GM21576 (cell line): Measurements from ENCODE around the gene RORC.
"Not testable (repeated sequence)": the region's sequence is repeated elsewhere in the genome, so short reads cannot be mapped to it uniquely, and the experiment has no call there.

Experiments
- ATAC-seq: cut with Tn5 transposase; IDR thresholded peaks from one replicate; pipeline ENCODE4 v1.9.1; 2021; ENCODE audit warnings: mild to moderate bottlenecking, moderate library complexity; ENCODE audit not compliant: unreplicated experiment

RORC gene

DNA sequence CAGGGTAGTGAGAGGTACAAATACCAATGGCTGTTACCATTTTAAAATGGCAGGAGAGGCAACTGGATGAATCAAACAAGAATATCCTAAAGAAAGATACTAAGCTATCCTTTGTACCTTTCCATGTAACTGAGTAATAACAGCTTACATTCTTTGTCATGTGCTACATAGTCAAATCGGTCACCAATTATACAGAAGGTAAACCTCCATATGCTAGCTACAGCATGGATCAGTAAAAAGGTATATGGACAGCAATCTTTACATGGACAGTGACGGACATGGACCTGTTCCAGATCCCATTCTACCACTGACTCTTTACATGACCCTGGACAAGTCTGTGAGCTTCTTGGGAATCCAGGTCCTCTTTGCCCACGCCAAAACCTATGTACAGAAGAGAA lies 54.9 kb downstream of the RORC start:
- no peak for ATAC-seq

DNA sequence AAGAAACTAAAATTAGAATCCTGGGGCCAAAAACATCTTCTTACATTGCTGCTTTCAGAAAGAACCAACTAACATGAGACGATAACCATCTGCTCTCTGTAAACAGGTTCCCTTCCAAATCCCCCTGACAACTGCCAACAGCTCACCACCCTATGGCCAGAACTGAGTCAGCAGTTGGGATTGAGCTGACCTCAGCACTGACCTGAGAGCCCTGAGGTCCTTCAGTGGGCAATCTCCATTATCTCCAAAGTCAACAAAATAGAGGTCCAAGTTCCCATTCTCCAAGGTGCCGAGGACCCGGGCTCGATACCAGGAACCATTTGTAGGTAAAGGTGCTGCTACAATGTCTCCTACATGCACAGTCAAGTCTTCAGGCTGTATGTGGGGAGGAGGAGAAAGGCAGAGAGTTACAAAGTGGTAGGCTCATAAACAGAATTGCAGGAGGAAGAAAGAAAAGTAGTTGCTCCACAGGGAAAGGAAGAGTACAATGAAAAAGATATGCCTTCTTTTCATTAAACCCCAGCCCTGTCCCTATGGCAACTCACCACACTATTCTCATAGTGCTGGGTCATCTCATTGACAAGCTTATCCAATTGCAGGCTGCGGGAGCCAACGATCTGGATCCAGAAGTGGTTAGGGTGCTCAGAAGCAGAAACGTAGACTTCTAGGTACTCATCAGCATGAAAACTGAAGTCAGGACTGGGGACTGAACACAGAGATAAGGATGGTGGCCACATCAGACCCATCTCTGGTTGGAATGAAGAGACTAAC lies 55.5 kb downstream of the RORC start:
- ATAC-seq, result no peak

DNA sequence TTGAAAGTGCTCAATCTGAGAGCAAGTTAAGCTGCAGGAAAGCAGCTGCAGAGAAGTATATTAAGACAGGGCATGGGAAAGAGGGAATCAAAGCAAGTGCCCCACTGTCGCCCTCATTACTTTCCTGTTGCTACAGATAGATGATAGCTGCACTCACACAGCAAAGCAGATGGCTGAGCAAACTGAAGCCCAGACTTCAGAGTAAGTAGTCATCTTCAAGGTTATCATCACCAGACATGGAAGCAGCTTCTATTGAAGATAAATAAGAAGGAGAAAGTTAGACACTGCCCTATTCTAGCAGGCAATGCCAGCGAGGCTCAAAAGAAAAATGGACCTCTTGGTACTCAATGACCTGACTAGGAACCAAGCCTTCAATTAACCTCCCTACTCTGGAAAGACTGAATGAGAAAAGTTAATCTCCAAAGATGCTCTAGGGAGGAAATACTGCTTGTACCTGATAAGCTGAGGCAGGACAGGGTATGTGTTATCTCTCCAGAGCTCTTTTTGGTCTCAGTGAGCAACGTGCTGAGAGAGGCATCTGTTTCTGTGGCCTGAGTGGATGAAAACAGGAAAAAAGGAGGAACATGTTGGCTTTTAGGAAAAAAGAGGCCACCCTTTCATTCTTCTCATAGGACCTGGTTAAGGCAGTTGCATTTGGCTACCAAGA lies 57.2 kb downstream of the RORC start:
- ATAC-seq, result no peak

DNA sequence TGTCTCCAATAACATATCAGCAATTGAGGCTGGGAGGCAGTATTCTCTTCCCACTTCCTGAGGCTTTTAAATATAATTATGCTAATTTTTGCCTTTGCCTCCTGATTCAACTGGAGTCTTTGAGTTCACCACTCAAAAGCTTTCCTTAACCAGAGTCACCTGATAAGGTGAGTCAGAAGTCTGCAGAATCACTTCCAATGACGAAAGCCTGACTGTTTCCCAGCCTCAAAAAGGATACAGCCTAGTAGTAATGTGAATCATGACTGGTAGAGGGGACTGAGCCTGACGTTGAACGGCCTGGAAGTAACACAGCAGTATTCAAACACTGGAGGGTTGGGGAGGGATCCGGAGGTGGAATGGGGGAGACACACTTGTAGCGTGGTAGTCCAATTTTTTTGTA lies 57.9 kb downstream of the RORC start:
- no peak for ATAC-seq

DNA sequence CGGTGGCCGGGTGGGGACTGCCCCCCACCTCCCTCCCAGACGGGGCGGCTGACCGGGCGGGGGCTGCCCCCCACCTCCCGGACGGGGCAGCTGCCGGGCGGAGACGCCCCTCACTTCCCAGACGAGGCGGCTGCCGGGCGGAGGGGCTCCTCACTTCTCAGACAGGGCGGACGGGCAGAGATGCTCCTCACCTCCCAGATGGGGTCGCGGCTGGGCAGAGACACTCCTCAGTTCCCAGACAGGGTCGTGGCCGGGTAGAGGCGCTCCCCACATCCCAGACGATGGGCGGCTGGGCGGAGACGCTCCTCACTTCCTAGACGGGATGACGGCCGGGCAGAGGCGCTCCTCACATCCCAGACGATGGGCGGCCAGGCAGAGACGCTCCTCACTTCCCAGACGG lies 62.3 kb downstream of the RORC start:
- ATAC-seq, result not testable (repeated sequence)

DNA sequence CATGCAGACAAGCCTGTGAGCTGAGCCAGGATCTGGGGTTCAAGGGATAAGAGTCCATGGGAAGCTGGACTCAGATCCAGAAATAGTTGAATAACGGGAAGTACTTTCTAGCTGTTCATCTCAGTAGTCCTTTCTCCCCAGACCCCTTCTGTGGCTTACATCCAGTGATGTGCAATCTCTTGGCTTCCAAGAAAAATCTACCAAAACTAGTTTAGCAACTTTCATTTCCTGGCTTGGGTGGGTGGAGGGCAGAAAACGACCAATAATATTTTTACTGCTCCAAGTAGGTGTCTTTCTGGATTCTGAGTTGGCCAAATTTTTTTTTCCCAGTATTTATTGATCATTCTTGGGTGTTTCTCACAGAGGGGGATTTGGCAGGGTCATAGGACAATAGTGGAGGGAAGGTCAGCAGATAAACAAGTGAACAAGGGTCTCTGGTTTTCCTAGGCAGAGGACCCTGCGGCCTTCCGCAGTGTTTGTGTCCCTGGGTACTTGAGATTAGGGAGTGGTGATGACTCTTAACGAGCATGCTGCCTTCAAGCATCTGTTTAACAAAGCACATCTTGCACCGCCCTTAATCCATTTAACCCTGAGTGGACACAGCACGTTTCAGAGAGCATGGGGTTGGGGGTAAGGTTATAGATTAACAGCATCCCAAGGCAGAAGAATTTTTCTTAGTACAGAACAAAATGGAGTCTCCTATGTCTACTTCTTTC lies 63.1 kb downstream of the RORC start:
- ATAC-seq, result not testable (repeated sequence)

DNA sequence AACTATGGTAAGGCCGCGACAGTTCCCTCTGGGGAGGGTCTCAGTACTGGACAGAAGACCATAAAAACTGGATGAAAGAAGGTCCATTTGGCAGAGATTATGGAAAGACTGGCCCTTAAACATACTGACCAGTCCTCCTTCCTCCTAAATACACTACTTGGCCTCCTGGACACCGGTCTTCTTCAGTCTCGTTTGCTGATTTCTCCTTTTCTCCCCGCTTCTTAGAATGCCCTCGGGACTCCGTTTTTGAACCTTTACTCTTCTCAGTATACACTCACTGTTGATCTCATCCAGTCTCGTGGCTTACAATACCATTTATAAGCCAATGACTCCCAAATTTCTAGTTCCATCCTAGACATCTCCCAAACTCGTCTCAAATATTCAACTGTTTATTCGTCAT lies 67.6 kb downstream of the RORC start:
- ATAC-seq, result no peak

DNA sequence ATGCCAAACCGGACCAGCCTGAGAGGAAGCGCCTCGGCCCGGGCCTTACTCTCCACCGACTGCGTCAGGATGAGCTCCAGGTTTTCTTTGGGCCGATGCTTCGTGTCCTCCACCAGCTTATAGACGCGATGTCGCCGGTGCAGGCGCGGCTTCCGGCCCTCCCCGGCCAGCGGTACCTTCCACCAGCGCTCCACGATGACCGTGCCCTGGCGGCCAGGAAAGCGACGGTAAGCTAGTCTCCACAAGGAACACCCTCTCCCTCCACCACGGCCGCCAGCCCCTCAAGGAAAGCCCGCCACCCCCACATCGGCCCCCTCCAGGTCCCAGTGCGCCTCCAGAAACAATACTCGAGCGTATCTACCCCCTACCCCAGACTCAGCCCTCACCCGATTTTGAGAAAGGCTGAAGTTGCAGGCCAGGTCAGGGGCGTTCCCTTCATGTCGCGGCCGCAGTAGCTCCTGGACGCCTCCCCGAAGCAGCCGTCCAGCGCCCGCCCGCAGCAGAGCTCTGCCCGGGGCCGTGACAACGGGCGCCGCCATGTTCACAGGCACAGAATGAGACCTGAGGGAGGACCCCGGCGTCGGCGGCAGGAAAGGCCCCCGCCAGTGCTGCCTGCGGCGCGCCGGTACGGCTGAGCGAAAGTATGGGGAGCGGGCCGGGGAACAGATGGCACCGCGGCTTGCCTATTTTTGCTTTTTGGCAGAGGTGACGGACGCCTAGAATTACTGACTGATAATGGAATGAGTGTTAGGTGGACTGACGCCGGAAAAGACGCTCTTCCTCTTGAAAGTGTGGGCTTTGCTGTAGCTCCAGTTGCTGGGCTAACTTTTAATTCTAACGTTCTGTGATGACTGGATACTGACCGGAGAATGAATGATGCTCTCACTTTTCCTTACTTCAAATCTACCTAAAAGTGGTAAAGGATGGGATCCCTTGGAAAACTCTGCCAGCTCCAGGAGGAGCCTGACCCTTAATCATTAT lies 68.4 kb downstream of the RORC start, which contains the start of gene MRPL9:
Gene MRPL9, minus strand, starts transcription at position 556 of the 981 bp plus-strand sequence. Its CDS starts 17 bp downstream, at position 539.
- peak; percentile 88 for ATAC-seq

DNA sequence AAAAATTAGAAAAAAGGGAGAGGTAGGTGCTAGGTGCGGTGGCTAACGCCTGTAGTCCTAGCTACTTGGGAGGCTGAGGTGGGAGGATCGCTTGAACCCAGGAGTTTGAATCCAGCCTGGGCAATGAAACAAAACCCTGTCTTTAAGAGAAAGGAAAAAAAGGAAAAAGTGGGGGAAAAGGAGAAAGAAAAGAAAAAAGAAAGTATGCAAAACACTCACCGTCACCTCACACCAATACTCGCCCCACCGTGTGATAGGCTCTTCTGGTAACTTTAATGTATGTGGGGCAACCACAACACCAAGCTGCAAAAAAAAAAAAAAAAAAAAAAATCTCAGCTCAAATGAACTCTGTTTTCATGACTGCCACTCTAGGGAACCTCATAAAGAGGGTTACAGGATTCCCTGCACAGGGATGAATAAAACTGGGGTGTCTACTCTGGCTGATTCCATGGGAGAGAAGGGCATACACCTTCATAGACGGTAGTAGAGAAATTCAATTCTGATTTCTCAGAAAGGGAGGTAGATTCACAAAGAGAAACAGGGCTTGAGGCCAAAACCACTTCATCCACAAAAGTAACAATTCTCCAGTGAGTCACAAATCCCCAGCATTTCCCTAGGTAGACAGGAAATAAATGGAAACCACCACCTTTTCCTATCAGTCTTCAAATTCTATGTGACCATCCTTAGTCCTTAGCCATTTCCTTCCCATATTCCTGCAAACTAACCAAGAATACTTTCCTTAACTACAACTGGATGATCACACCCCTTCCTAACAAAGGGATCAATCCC lies 70.8 kb downstream of the RORC start:
- no peak for ATAC-seq

DNA sequence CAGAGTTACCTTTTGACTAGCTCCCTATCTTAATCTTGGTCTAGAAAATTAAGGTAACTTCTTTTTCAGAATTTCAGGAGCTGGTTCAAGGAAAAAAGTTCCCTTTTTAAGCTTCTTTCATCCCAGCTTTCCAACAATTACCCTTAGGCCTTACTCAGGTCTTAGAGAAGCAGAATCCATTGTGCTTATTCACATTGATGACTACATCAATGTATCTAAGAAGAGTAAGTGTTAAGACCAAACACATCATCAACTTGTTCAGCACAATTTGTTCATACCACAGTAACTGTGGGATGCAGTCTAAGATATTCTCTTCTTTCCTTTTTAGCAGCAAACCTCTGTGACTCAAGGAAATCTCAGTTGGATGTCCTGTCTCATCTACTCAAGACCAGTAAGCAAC lies 72.4 kb downstream of the RORC start:
- ATAC-seq, result no peak

DNA sequence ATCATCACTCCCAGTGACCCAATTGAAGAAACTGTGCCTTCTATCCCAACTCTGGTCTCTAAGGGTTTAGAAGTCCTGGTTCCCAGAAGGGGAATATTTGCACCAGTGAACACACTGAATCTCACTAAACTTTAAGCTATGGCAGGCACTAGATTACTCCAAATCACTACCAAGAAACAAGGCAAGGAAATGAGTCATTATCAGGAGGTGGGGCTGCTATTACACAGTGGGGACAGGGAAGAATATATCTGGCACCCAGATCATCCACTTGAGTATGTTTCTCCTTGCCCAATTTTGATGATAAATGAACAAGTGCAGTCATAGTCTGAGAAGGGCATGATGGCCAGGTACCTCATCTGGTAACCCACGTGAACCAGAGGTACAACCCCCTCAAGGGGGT lies 75.3 kb downstream of the RORC start:
- no peak for ATAC-seq
